OCI-LY1 (cell line): ENCODE data around the gene KLHL25.

ENCODE experiments used
- H2AFZ ChIP-seq: fragments of 200-600 bp; sonication (generic), shearing (Covaris generic); 2 replicates; pipeline ENCODE4 v1.6.0; 2014; ENCODE audit warnings: antibody characterized with exemption, mild to moderate bottlenecking, low read length
- H3F3A ChIP-seq: fragments of 200-600 bp; sonication (generic), shearing (Covaris generic); 2 replicates; pipeline ENCODE4 v1.6.0; 2014; ENCODE audit warnings: mild to moderate bottlenecking, antibody characterized with exemption, low read length, moderate library complexity; ENCODE audit not compliant: insufficient read depth
- H3K27ac ChIP-seq: fragments of 200-600 bp; sonication (generic); 2 replicates; pipeline ENCODE4 v1.5.1; 2014; ENCODE audit warnings: low read length, mixed run types, mild to moderate bottlenecking, low read depth; ENCODE audit not compliant: poor library complexity, severe bottlenecking
- H3K27me3 ChIP-seq: fragments of 200-600 bp; sonication (generic); 2 replicates; pipeline ENCODE4 v1.6.0; 2014; ENCODE audit warnings: antibody characterized with exemption, mild to moderate bottlenecking, low read length, moderate library complexity; ENCODE audit not compliant: insufficient read depth
- H3K36me3 ChIP-seq: fragments of 200-600 bp; sonication (generic); 2 replicates; pipeline ENCODE4 v1.6.1; 2014; ENCODE audit warnings: mild to moderate bottlenecking, antibody characterized with exemption, low read length, moderate library complexity, mixed read lengths; ENCODE audit not compliant: insufficient read depth
- H3K4me1 ChIP-seq: fragments of 200-600 bp; sonication (generic); 2 replicates; pipeline ENCODE4 v1.5.1; 2014; ENCODE audit warnings: mild to moderate bottlenecking, low read length, moderate library complexity; ENCODE audit not compliant: insufficient read depth, severe bottlenecking
- H3K4me2 ChIP-seq: fragments of 200-600 bp; sonication (generic), shearing (Covaris generic); 2 replicates; pipeline ENCODE4 v1.6.1; 2014; ENCODE audit warnings: low read length
- H3K4me3 ChIP-seq: fragments of 200-600 bp; sonication (generic); 2 replicates; pipeline ENCODE4 v1.5.1; 2014; ENCODE audit warnings: low read length, low read depth, mild to moderate bottlenecking, mixed read lengths; ENCODE audit not compliant: poor library complexity, severe bottlenecking
- H3K79me2 ChIP-seq: fragments of 200-600 bp; shearing (Covaris generic); 2 replicates; pipeline ENCODE4 v1.6.1; 2016; ENCODE audit warnings: mixed run types, low read length, mixed read lengths; ENCODE audit not compliant: insufficient read depth
- H3K9ac ChIP-seq: fragments of 200-600 bp; sonication (generic), shearing (Covaris generic); 2 replicates; pipeline ENCODE4 v1.6.1; 2014; ENCODE audit warnings: mild to moderate bottlenecking, low read length, mixed read lengths
- H3K9me2 ChIP-seq: fragments of 200-600 bp; sonication (generic), shearing (Covaris generic); 2 replicates; pipeline ENCODE4 v1.6.1; 2014; ENCODE audit warnings: low read depth, mild to moderate bottlenecking, low read length, mixed read lengths
- H3K9me3 ChIP-seq: fragments of 200-600 bp; shearing (Covaris generic); 2 replicates; pipeline ENCODE4 v1.6.1; 2014; ENCODE audit warnings: low read length, mixed read lengths
- H4K20me1 ChIP-seq: fragments of 200-600 bp; sonication (generic), shearing (Covaris generic); 2 replicates; pipeline ENCODE4 v1.6.0; 2016; ENCODE audit warnings: mild to moderate bottlenecking, low read length; ENCODE audit not compliant: insufficient read depth
- EZH2 ChIP-seq: fragments of 200-600 bp; sonication (generic), shearing (Covaris generic); IDR thresholded peaks from 2 replicates; pipeline ENCODE4 v1.8.0; 2017; ENCODE audit warnings: borderline replicate concordance, mixed run types, mild to moderate bottlenecking, antibody characterized with exemption, low read length, moderate library complexity, mixed read lengths
- TF ChIP-seq, protein P1 (sequence below): fragments of 200-600 bp; sonication (generic), shearing (Covaris generic); IDR thresholded peaks from 2 replicates; pipeline ENCODE4 v1.5.1; 2017; ENCODE audit warnings: mild to moderate bottlenecking, antibody characterized with exemption, low read length, moderate library complexity, mixed read lengths

Gene KLHL25

DNA sequence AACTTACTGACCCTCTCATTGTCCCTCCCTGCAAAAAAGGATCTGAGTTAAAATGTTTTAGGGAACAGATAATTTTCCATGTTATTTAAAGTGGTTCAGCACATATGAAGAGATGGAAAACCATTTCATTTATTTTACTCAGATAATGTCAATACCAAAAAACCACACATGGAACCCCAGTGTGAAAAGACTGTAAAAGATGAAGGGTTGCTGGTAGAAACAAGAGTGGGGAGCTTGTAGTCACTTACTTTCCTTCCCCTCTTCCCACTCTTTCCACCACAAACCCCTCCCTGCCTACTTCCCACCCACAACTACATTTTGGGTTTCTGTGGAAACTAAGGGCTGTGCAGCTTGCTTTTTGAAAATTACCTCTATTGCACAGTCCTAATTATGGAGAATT lies 18.5 kb upstream of the KLHL25 start:
- Histone ChIP-seq H3K4me1 (no peaks in the 10 kb centered on the region), H3F3A (no peaks in the 10 kb centered on the region), H4K20me1 (no peaks in the 10 kb centered on the region), H3K36me3 (no peaks in the 10 kb centered on the region), H3K9ac (no peak overlapping the region), H3K4me2 (no peak overlapping the region), H3K27ac (no peak overlapping the region), H3K27me3 (no peaks in the 10 kb centered on the region), H3K9me3 (no peaks in the 10 kb centered on the region), H3K9me2 (no peaks in the 10 kb centered on the region), H3K4me3 (no peak overlapping the region), H2AFZ (no peak overlapping the region), H3K79me2 (no peaks in the 10 kb centered on the region)
- TF ChIP-seq, protein P1, sequence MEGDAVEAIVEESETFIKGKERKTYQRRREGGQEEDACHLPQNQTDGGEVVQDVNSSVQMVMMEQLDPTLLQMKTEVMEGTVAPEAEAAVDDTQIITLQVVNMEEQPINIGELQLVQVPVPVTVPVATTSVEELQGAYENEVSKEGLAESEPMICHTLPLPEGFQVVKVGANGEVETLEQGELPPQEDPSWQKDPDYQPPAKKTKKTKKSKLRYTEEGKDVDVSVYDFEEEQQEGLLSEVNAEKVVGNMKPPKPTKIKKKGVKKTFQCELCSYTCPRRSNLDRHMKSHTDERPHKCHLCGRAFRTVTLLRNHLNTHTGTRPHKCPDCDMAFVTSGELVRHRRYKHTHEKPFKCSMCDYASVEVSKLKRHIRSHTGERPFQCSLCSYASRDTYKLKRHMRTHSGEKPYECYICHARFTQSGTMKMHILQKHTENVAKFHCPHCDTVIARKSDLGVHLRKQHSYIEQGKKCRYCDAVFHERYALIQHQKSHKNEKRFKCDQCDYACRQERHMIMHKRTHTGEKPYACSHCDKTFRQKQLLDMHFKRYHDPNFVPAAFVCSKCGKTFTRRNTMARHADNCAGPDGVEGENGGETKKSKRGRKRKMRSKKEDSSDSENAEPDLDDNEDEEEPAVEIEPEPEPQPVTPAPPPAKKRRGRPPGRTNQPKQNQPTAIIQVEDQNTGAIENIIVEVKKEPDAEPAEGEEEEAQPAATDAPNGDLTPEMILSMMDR, result no peak
- no peak for TF ChIP-seq EZH2

DNA sequence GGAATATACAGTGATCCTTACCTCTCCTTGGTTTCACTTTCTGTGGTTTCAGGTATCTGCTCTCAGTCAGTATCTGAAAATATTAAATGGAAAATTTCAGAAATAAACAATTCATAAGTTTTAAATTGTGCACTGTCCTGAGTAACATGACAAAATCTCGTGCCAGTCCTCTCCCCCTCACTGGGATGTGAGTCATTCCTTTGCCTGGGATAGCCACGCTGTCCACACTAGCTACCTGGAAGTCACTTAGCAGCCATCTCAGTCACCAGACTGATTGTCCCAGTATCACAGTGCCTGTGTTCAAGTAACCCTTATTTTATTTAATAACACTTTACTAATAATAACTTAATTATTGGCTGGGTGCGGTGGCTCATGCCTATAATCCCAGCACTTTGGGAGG lies 15.3 kb upstream of the KLHL25 start:
- H3K27ac ChIP-seq, result no peak overlapping the region
- no peaks in the 10 kb centered on the region for H3K79me2 ChIP-seq
- no peaks in the 10 kb centered on the region for H3K36me3 ChIP-seq
- TF ChIP-seq EZH2, result no peak
- TF ChIP-seq, protein P1, result no peak
- H3K27me3 ChIP-seq, result no peaks in the 10 kb centered on the region
- no peaks in the 10 kb centered on the region for H3K4me1 ChIP-seq
- no peaks in the 10 kb centered on the region for H3K9me3 ChIP-seq
- no peak overlapping the region for H2AFZ ChIP-seq
- no peak overlapping the region for H3K4me3 ChIP-seq
- H3F3A ChIP-seq, result no peaks in the 10 kb centered on the region
- H4K20me1 ChIP-seq, result no peaks in the 10 kb centered on the region
- H3K4me2 ChIP-seq, result no peak overlapping the region
- H3K9ac ChIP-seq, result no peak overlapping the region
- no peaks in the 10 kb centered on the region for H3K9me2 ChIP-seq

DNA sequence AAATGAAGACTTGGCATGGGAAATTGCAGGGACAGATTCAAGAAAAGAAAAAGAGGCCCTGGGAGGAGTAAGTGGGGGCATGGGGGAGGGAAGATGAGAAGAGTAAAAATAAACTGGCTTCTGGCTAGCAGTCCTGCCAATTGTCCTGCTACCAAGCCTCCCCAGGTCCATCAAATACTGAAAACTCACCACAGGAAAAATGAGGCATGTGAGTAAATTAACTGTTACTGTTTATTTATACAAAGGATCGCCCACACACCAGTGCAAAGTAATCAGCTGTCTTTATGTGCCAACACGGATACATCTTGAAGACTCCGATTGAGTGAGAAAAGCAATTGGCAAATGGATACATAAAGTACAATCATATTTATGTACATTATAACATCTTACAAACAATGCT lies 10.7 kb upstream of the KLHL25 start:
- 0 out of 2 replicates have a peak, but pooled peaks cover 3% of the 10 kb centered on the region for H3K27me3 ChIP-seq
- no peaks in the 10 kb centered on the region for H3K9me3 ChIP-seq
- no peak overlapping the region for H3K4me2 ChIP-seq
- TF ChIP-seq, protein P1, result no peak
- no peak for TF ChIP-seq EZH2
- no peaks in the 10 kb centered on the region for H3K4me1 ChIP-seq
- no peaks in the 10 kb centered on the region for H4K20me1 ChIP-seq
- H3K79me2 ChIP-seq, result no peaks in the 10 kb centered on the region
- no peaks in the 10 kb centered on the region for H3K9me2 ChIP-seq
- no peak overlapping the region for H2AFZ ChIP-seq
- no peaks in the 10 kb centered on the region for H3F3A ChIP-seq
- H3K27ac ChIP-seq, result no peak overlapping the region
- H3K9ac ChIP-seq, result no peak overlapping the region
- H3K4me3 ChIP-seq, result no peak overlapping the region
- H3K36me3 ChIP-seq, result no peaks in the 10 kb centered on the region
